Activated naive CD8-positive, alpha-beta T cell treated with anti-CD3 and anti-CD28 coated beads, Interleukin-2, amount 50 U/mL, for 24 hours (primary cell): ENCODE data around the gene SCN2B.

Experiments used
- ATAC-seq: fragments of 150-1000 bp; cut with Tn5 transposase; one replicate; pipeline ENCODE4 v1.10.0; 2021
- DNase-seq: peaks from one replicate; pipeline ENCODE4 v3.0.0; 2021
- H3K27ac Mint-ChIP-seq: one replicate; pipeline ENCODE4 v1.8.0; 2021; ENCODE audit warnings: mild to moderate bottlenecking, mixed read lengths
- H3K27me3 Mint-ChIP-seq: one replicate; pipeline ENCODE4 v1.8.0; 2021; ENCODE audit warnings: mixed read lengths
- H3K36me3 Mint-ChIP-seq: one replicate; pipeline ENCODE4 v1.8.0; 2021; ENCODE audit warnings: low read depth, mixed read lengths
- H3K4me1 Mint-ChIP-seq: one replicate; pipeline ENCODE4 v1.8.0; 2021; ENCODE audit warnings: mixed read lengths
- H3K4me3 Mint-ChIP-seq: one replicate; pipeline ENCODE4 v1.8.0; 2021; ENCODE audit warnings: mild to moderate bottlenecking, moderate library complexity, mixed read lengths
- H3K9me3 Mint-ChIP-seq: one replicate; pipeline ENCODE4 v1.8.0; 2021; ENCODE audit warnings: mixed read lengths

Gene SCN2B

DNA sequence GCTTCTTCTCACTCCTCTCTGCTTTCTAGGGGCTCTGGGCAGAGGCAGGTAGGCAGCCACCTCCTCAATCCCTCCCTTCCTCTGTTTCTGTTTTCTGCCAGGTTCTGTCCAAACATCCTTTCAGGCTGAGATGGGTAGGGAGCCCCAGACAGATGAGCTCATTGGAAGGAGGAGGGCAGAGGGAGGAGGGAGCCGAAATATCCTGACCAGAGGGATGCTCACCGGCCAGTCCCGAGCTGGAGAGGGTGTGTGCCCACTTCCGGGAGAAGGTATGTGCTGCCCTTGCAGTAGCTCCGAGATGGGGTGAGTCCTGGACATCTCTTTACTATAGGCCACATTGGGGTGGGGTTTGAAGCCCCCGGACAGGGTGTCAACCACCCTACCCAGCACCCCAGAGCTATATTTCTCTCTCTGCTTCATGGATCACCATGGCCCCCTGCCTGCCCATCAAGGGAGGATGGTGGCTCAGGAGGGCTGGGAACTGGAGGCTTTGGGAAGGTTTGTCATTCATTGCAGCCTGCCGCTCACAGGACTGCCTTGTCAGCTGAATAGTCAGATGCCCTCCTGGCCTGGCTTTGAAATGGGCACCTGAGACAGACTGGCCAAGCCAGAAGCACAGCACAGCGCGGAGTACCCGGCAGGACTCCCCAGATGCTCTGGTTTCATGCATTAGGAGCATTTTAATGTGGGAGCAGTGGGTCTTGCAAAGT is 19.1 kb downstream of the SCN2B start:
- H3K27ac Mint-ChIP-seq: no peak overlapping the region
- peaks cover 11% of the 10 kb centered on the region for H3K4me1 Mint-ChIP-seq
- H3K9me3 Mint-ChIP-seq: no peaks in the 10 kb centered on the region
- no peaks in the 10 kb centered on the region for H3K36me3 Mint-ChIP-seq
- ATAC-seq (peak; percentile 18), DNase-seq (no peak)
- peaks cover 65% of the 10 kb centered on the region for H3K27me3 Mint-ChIP-seq
- H3K4me3 Mint-ChIP-seq: no peak overlapping the region

DNA sequence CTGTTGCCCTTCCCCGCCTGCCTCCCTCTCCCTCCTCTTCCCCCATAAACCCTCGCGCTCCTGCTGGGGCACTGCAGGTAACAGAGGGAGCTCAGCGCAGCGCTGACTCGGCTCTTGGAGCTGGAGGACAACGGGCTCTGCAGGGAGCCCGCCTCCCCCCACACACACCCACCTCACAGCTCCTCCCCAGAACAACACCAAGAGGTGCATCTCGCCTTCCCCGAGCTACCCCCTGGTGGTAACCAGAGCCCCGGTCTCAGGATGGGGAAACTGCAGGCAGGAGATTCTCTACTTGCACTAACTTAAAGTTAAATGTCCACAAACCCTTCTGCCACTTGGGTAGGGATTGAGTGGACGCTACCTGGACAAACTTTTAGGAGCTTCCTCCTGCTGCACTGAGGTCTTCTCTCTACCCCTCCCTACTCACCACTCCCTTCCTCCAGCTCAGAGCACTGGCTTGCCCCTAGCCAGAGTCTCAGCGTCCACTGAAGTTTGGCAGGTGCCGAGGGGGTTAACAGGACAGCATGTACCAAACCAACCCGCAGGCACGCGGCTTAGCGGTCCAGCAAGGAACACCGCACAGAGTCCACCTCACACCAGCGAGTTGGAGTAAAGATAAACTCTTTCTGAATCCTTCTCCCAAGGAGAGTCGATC is 19.8 kb downstream of the SCN2B start:
- DNase-seq (peak; percentile 11), ATAC-seq (peak; percentile 43)
- Mint-ChIP-seq H3K27me3 (peaks cover 66% of the 10 kb centered on the region), H3K9me3 (no peaks in the 10 kb centered on the region), H3K27ac (no peak overlapping the region), H3K4me3 (no peak overlapping the region), H3K36me3 (no peaks in the 10 kb centered on the region), H3K4me1 (peaks cover 11% of the 10 kb centered on the region)

DNA sequence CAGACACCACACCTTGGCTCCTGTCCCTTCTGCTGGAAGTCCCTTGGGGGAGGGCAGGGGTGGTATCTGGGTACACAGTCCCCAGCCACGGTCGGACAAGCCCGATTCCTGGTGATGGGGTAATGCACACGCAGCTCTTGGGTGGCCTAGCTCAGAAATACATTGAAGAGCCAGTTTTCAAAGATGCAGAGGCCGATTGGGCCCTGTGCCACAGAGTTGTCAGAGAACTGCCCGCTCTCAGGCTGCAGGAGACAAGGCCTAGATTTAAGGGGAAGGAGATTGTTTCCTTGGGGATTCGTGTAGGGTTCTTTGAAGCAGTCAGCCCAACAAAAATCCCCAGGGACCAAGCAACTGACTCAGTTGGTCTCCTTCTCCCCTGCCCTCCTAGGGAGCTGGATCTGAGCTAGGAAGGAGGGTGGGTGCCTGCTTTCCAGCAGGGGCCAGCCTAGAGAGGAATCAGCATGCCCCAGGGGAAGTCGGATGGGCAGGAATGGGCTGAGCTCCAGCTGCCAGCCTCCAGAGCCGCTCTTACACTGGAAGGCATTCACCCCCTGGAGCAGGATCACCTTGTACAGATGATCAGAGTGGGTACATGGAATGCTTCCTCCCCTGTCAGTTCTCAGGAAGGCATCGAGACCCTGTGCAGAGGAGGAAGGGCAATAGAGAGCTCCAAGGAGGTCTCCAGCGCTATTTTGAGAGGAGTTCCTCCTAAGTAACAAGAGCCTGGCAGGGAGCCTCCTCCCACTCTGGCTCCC is 20.5 kb downstream of the SCN2B start:
- ATAC-seq: no peak
- no peak overlapping the region for H3K4me3 Mint-ChIP-seq
- H3K27me3 Mint-ChIP-seq: peaks cover 73% of the 10 kb centered on the region
- DNase-seq: no peak
- no peak overlapping the region for H3K27ac Mint-ChIP-seq
- peaks cover 11% of the 10 kb centered on the region for H3K4me1 Mint-ChIP-seq
- H3K9me3 Mint-ChIP-seq: no peaks in the 10 kb centered on the region
- no peaks in the 10 kb centered on the region for H3K36me3 Mint-ChIP-seq

DNA sequence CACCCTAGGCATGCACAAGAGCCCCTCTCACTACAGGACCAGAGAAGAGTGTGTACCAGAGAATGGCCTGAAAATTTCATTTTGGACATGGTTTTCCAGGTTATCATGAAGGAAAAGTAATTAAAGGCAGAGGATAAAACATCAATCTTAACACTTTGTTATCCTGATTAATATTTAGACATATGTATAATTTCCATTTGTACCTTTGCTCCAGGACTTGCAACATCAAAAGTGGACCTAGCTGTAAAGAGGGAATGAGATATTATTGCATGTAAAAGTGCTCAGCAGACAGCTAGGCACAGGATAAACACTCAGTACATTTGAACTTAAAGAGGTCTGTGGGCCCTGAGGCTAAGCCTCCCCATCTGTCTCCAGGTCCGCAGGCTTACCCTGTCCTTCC is 21.8 kb downstream of the SCN2B start:
- peaks cover 11% of the 10 kb centered on the region for H3K4me1 Mint-ChIP-seq
- DNase-seq (no peak), ATAC-seq (no peak)
- peaks cover 78% of the 10 kb centered on the region for H3K27me3 Mint-ChIP-seq
- H3K9me3 Mint-ChIP-seq: no peaks in the 10 kb centered on the region
- no peaks in the 10 kb centered on the region for H3K36me3 Mint-ChIP-seq
- no peak overlapping the region for H3K4me3 Mint-ChIP-seq
- H3K27ac Mint-ChIP-seq: no peak overlapping the region

DNA sequence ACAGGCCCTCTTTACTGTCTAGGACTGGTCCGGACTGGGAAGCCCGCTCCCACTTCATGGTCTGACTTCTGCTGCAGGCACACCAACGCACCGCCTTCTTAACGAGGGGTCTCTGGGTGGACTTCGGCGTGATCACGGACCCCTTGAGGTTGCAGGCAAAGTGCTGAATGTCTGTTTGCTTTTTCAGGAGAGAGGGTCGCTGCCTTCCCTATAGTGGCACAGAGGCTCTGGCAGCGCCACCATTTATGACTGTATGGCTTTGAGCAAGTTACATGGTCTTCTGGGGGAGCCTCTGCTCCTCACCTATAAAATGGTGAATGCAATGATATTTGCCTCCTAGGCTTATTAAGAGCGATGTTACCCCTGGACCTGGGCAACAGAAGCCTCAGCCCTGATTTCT is 22.5 kb downstream of the SCN2B start:
- H3K9me3 Mint-ChIP-seq: no peaks in the 10 kb centered on the region
- ATAC-seq (no peak), DNase-seq (no peak)
- peaks cover 75% of the 10 kb centered on the region for H3K27me3 Mint-ChIP-seq
- peak overlapping the region; percentile 40 for H3K4me3 Mint-ChIP-seq
- peaks cover 11% of the 10 kb centered on the region for H3K4me1 Mint-ChIP-seq
- no peak overlapping the region for H3K27ac Mint-ChIP-seq
- H3K36me3 Mint-ChIP-seq: no peaks in the 10 kb centered on the region

DNA sequence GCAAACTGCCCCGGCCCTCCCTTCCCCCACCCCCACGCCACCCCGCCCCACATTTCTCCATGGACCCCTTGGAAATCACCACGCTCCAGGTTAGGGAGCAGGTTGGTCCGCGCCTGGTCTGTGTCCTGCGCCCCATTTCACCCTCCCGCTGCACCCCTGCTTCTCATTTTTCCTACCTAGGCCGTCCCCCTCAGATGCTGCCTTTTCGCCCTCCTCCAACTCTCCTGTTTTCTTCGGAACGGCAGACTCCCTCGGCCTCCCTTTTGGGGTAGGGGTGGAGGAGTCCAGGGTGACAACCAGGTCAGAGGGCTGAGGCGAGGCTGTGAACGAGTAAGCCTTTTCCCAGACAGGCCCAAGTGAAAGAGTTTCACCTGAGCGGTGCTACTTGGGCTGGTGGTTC is 22.9 kb downstream of the SCN2B start:
- Mint-ChIP-seq H3K4me3 (peak overlapping the region; percentile 40), H3K27me3 (peaks cover 75% of the 10 kb centered on the region), H3K36me3 (no peaks in the 10 kb centered on the region), H3K27ac (no peak overlapping the region), H3K4me1 (peaks cover 11% of the 10 kb centered on the region), H3K9me3 (no peaks in the 10 kb centered on the region)
- DNase-seq (no peak), ATAC-seq (no peak)

DNA sequence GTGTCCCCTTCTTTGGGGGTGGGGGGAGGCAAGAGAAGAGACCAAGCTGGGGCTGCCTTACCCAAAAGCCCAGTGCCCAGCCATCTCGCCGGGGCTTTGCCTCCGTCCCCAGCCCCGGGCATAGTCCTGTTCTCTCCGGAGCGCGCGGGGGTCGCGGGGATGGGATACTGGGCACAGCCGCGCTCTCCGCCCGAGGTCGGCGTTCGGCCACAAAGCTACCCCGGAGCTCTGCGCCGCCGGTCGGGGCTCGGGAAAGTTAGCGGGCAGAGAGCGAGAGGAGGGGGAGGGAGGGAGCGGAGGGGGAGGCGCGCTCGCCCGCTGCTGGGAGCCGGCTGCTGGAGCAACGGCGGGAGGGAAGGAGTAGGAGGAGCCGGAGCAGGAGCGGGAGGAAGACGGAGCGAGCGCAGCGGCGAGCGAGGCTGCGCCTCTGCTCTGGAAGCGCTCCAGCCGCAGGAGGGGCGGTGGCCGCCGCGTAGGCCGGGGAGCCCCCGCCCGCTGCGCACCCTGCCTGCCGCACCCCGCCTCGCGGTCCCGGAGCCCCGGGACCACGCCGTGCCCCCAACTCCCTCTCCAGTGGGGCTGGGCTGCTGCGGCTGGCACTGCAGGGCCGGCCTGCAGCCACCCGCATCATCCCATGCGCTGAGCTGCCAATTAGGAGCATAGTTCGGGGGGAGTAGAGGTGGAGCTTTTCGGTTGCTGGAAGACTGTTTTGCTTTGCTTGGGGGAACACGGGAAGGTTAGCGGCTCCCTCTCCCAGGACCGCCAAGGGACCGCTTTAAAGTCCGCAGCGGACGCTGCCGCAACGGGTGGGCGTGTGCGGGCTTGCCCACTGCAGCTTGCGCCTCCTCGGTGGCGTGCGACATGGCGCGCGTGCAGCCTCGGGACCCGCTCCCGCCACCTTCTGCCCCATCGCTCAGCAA is 23.6 kb downstream of the SCN2B start, which contains the start of gene SCN4B:
TSS of gene SCN4B (minus strand) at position 272 of the 920 bp plus-strand sequence. CDS start at position 122, 150 bp downstream.
- DNase-seq (no peak), ATAC-seq (no peak)
- H3K27me3 Mint-ChIP-seq: peaks cover 70% of the 10 kb centered on the region
- no peaks in the 10 kb centered on the region for H3K36me3 Mint-ChIP-seq
- no peaks in the 10 kb centered on the region for H3K9me3 Mint-ChIP-seq
- H3K4me3 Mint-ChIP-seq: peak within 1 kb of the TSS; percentile 40
- peaks cover 11% of the 10 kb centered on the region for H3K4me1 Mint-ChIP-seq
- H3K27ac Mint-ChIP-seq: no peak within 1 kb of the TSS

DNA sequence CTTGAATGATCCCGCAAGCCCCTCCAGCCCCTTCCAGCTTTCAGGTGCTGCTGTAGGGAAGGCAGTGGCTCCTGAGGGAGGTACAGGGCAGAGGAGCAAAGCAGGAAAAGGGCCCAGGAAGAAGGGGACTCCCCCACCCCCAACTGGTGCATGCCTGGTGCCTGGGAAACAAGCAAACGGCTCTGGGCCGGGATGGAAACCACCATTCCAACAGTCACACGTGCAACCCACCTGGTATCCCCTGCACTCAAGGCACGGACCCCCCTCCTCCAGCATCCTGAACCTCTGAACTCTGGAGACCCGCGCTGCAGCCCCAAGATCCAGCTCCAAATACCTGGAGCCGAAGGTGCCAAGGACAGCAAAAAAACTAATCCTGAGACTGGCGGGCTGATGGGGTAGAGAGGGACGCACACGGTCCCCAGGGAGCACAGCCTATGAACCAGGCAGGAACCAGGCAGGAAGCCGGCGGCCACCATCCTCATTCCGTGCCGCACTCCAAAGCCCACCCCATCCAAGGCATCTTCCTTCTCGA is 24.4 kb downstream of the SCN2B start:
- H3K27me3 Mint-ChIP-seq: peaks cover 70% of the 10 kb centered on the region
- no peaks in the 10 kb centered on the region for H3K36me3 Mint-ChIP-seq
- DNase-seq (no peak), ATAC-seq (no peak)
- no peaks in the 10 kb centered on the region for H3K9me3 Mint-ChIP-seq
- peaks cover 11% of the 10 kb centered on the region for H3K4me1 Mint-ChIP-seq
- H3K4me3 Mint-ChIP-seq: peak overlapping the region; percentile 6
- H3K27ac Mint-ChIP-seq: no peak overlapping the region

DNA sequence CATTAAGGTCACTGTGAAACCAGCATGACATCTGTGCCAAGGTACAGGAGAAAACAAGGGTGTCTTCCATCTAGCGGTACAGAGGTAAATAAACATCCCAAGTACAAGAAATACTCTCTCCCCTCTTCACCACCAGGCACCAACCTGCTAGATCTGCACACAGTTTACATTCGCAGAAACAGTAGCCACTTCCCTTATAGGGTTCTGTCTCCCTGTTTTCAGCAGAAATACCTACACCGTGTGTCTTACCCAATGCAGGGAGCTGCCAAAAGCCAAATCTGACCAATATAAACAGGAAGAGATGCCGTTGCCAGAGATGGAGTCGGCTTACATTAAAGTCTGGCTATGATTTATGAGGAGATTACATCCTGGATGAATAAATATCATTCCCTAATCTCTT is 25.0 kb downstream of the SCN2B start:
- no peak overlapping the region for H3K27ac Mint-ChIP-seq
- peaks cover 66% of the 10 kb centered on the region for H3K27me3 Mint-ChIP-seq
- H3K36me3 Mint-ChIP-seq: no peaks in the 10 kb centered on the region
- H3K9me3 Mint-ChIP-seq: no peaks in the 10 kb centered on the region
- no peak overlapping the region for H3K4me3 Mint-ChIP-seq
- H3K4me1 Mint-ChIP-seq: peaks cover 6% of the 10 kb centered on the region
- no peak for ATAC-seq
- no peak for DNase-seq

DNA sequence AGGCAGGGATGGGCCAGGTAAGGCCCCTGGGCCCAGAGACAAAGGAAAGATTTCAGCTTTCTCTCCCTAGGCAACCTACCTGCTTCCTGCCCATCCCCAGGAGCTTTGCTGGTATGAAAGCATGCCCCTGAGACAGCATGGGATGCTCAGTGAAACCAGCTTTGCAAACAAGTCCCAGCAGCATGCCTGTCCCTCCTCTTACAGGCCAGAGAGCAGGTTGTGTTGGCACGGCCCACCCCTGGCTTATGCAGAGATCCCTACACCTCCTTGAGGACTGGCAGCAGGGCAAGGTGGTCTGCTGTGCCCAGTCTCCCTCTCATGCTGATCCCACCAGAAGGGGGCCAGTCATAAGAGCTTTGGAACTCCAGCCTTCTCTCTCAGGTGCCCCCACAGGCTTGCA is 26.9 kb downstream of the SCN2B start:
- DNase-seq (no peak), ATAC-seq (no peak)
- Mint-ChIP-seq H3K36me3 (no peaks in the 10 kb centered on the region), H3K27ac (no peak overlapping the region), H3K4me3 (no peak overlapping the region), H3K4me1 (peaks cover 8% of the 10 kb centered on the region), H3K9me3 (no peaks in the 10 kb centered on the region), H3K27me3 (peaks cover 55% of the 10 kb centered on the region)

DNA sequence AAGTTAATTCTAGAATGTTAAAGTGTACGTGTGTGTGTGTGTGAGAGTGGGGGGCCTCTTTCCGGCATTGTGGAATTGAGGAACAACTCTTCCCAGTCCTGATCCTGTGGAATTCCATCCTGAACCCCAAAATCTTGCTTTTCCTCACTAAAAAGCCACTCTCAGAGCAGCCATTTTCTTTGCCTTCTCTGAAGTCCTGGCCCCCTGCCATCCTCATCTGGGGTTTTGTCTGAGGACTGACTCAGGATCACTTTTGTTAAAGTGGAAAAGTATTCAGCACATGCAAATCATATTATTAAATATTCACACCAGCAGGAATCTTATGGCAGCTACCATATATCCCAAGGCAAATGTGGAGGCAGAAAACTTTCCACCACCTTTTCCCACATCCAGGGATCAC is 27.6 kb downstream of the SCN2B start:
- H3K27me3 Mint-ChIP-seq: peaks cover 55% of the 10 kb centered on the region
- H3K36me3 Mint-ChIP-seq: no peaks in the 10 kb centered on the region
- ATAC-seq (no peak), DNase-seq (no peak)
- H3K4me3 Mint-ChIP-seq: no peak overlapping the region
- no peak overlapping the region for H3K27ac Mint-ChIP-seq
- no peaks in the 10 kb centered on the region for H3K9me3 Mint-ChIP-seq
- peaks cover 6% of the 10 kb centered on the region for H3K4me1 Mint-ChIP-seq

DNA sequence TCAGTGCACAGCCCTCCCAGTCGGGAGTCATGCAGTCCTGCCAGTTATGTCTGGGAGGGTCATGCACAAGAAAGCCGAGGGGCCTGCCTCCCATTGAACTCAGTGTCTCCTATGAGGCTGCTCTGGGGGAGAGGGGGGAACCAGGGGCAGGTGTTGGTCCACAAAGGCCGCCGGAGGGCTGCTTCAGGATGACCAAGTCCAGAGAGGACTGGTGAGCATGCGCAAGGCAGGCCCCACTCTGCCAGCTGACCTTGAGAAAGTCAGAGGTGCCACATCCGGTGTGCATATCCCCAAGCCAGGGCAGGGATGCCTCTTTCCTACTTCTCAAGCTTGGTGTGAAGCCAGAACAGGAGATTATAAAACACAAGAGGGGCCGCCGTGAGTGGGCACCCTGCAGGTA is 28.2 kb downstream of the SCN2B start:
- ATAC-seq (no peak), DNase-seq (no peak)
- H3K27ac Mint-ChIP-seq: no peak overlapping the region
- H3K9me3 Mint-ChIP-seq: no peaks in the 10 kb centered on the region
- peaks cover 54% of the 10 kb centered on the region for H3K27me3 Mint-ChIP-seq
- no peaks in the 10 kb centered on the region for H3K36me3 Mint-ChIP-seq
- H3K4me1 Mint-ChIP-seq: peaks cover 4% of the 10 kb centered on the region
- no peak overlapping the region for H3K4me3 Mint-ChIP-seq

DNA sequence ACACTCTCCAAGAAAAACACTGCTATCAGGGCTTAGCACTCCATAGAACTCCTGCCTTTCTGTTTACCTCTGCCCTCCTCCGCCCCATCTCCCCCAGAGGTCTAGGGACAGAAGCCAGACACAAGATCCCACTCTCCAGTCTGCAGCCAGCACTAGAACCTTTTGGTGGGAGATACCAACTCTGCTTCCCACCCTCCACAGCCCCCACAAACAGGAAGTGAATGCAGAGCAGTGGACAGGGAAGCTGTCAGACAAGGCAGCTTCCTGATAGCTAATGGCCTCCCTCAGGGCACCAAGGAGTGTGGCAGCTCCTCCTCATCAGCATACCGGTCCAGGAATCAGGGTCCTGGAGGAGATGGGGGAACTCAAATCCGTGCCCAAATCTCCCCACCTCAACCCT is 28.9 kb downstream of the SCN2B start:
- H3K4me1 Mint-ChIP-seq: peaks cover 4% of the 10 kb centered on the region
- no peak overlapping the region for H3K4me3 Mint-ChIP-seq
- no peaks in the 10 kb centered on the region for H3K9me3 Mint-ChIP-seq
- no peak for DNase-seq
- no peak for ATAC-seq
- H3K27me3 Mint-ChIP-seq: peaks cover 60% of the 10 kb centered on the region
- H3K27ac Mint-ChIP-seq: no peak overlapping the region
- H3K36me3 Mint-ChIP-seq: no peaks in the 10 kb centered on the region

DNA sequence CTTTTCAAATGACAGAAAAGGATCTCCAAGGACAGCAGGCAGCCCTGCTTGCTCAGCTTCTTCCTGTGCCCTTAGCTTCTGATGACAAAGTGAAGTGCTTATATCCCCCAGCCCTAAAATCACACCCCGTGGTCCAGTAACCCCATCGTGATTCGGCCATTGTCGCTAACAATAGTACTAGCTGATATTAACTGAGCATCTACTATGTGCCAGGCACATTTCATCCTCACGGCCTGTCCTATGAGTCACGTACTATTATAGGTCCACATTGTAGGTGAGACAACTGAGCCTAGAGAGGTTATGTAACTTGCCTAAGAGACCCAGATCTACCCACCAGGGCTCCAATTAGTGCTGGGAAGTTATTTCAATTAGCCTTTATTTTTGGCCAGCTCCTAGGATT is 29.9 kb downstream of the SCN2B start:
- no peaks in the 10 kb centered on the region for H3K36me3 Mint-ChIP-seq
- H3K27me3 Mint-ChIP-seq: peaks cover 62% of the 10 kb centered on the region
- H3K27ac Mint-ChIP-seq: peak overlapping the region; percentile 19
- no peaks in the 10 kb centered on the region for H3K9me3 Mint-ChIP-seq
- H3K4me1 Mint-ChIP-seq: peaks cover 4% of the 10 kb centered on the region
- ATAC-seq (no peak), DNase-seq (no peak)
- H3K4me3 Mint-ChIP-seq: peak overlapping the region; percentile 67
